Measurements from ENCODE around the gene SPATA2.

- no peak for TF ChIP-seq EZH2 (IDR thresholded peaks at IDR 0.05; ENCODE audit: insufficient read depth, poor library complexity, severe bottlenecking)
- no peak for TF ChIP-seq EZH2phosphoT487 (IDR thresholded peaks at IDR 0.05; ENCODE audit: insufficient read depth, low read depth)
Measured at GRCh38 chr20:49901588-49901987, 13.7 kb downstream of the SPATA2 start.

All from GM23248 (cell line).